GM06990 (cell line): ENCODE measurements around the gene PCLO.
A peak's percentile ranks its signal among the peaks of the same experiment; 100 is the strongest.

Experiments
- DNase-seq: peaks from one replicate; pipeline ENCODE4 v3.0.0-alpha.2; 2011; ENCODE audit not compliant: insufficient read length; ENCODE audit errors: extremely low read depth
- H3K27me3 ChIP-seq: replicated peaks from 2 replicates; pipeline ENCODE4 v1.6.0; 2011; ENCODE audit warnings: low read length; ENCODE audit not compliant: control insufficient read depth, insufficient read depth
- H3K36me3 ChIP-seq: 2 replicates; pipeline ENCODE4 v1.5.1; 2011; ENCODE audit warnings: low read length; ENCODE audit not compliant: control insufficient read depth, insufficient read depth
- H3K4me3 ChIP-seq: replicated peaks from 2 replicates; pipeline ENCODE4 v1.5.1; 2011; ENCODE audit warnings: low read depth, mild to moderate bottlenecking, control low read depth, low read length
- CTCF ChIP-seq: IDR thresholded peaks from 2 replicates; pipeline ENCODE4 v1.5.1; 2011; ENCODE audit warnings: low read length, control low read depth, mild to moderate bottlenecking, inconsistent platforms; ENCODE audit not compliant: insufficient read depth, poor library complexity, severe bottlenecking

The PCLO gene

GRCh38 chr7:82810558-82811259 lies 352.0 kb downstream of the PCLO start:
- TF ChIP-seq CTCF = peak; percentile 64

GRCh38 chr7:82808633-82809032 lies 354.1 kb downstream of the PCLO start:
- no peaks in the 10 kb centered on the region for H3K36me3 ChIP-seq
- no peak for DNase-seq
- H3K4me3 ChIP-seq = no peak overlapping the region
- TF ChIP-seq CTCF = no peak
- no peaks in the 10 kb centered on the region for H3K27me3 ChIP-seq

More at GRCh38 chr7:82810558-82811259, 352.0 kb downstream of the PCLO start:
- no peak for DNase-seq
- no peak overlapping the region for H3K4me3 ChIP-seq
- H3K36me3 ChIP-seq = no peaks in the 10 kb centered on the region
- no peaks in the 10 kb centered on the region for H3K27me3 ChIP-seq

- Histone ChIP-seq H3K36me3 (no peaks in the 10 kb centered on the region), H3K4me3 (no peak overlapping the region), H3K27me3 (no peaks in the 10 kb centered on the region)
- DNase-seq = no peak
- no peak for TF ChIP-seq CTCF
These were observed 357.1 kb downstream of the PCLO start for GRCh38 chr7:82805527-82805960.

GRCh38 chr7:82803411-82803810 lies 359.3 kb downstream of the PCLO start:
- no peak for TF ChIP-seq CTCF
- no peaks in the 10 kb centered on the region for H3K36me3 ChIP-seq
- no peak overlapping the region for H3K4me3 ChIP-seq
- H3K27me3 ChIP-seq = no peaks in the 10 kb centered on the region
- DNase-seq = no peak

GRCh38 chr7:82789883-82790609 lies 372.6 kb downstream of the PCLO start:
- TF ChIP-seq CTCF = no peak
- Histone ChIP-seq H3K4me3 (no peak overlapping the region), H3K27me3 (no peaks in the 10 kb centered on the region), H3K36me3 (no peaks in the 10 kb centered on the region)
- no peak for DNase-seq
